Dedifferentiated amniotic fluid mesenchymal stem cell (primary cell): ENCODE data around the gene AANAT.

Source experiments
- DNase-seq: peaks from one replicate; pipeline ENCODE4 v3.0.0-alpha.2; 2016; ENCODE audit errors: extremely low spot score

Gene AANAT

GRCh38 chr17:76467366-76467765 is at the start of gene AANAT:
TSS of gene AANAT (plus strand) at chr17:76467603. CDS start at chr17:76468747, 1,144 bp downstream.
- DNase-seq: no peak

GRCh38 chr17:76419576-76420260 is 47.7 kb upstream of the AANAT start:
- DNase-seq: no peak

- no peak for DNase-seq
Measured at GRCh38 chr17:76420356-76421043, 46.9 kb upstream of the AANAT start.

GRCh38 chr17:76421044-76421407 is 46.4 kb upstream of the AANAT start:
- no peak for DNase-seq

GRCh38 chr17:76422406-76422805 is 45.0 kb upstream of the AANAT start:
- no peak for DNase-seq

GRCh38 chr17:76422860-76423259 is 44.5 kb upstream of the AANAT start:
- DNase-seq: no peak

GRCh38 chr17:76426853-76427252 is 40.5 kb upstream of the AANAT start:
- no peak for DNase-seq

GRCh38 chr17:76427501-76428231 is 39.7 kb upstream of the AANAT start:
- DNase-seq: no peak

- DNase-seq: no peak
Measured at GRCh38 chr17:76428511-76428910, 38.9 kb upstream of the AANAT start.

- no peak for DNase-seq
Measured at GRCh38 chr17:76431509-76431908, 35.9 kb upstream of the AANAT start.

- no peak for DNase-seq
Measured at GRCh38 chr17:76432004-76432403, 35.4 kb upstream of the AANAT start.

- no peak for DNase-seq
Measured at GRCh38 chr17:76432712-76433336, 34.6 kb upstream of the AANAT start.

GRCh38 chr17:76433693-76434092 is 33.7 kb upstream of the AANAT start:
- DNase-seq: no peak

- DNase-seq: no peak
Measured at GRCh38 chr17:76434870-76435269, 32.5 kb upstream of the AANAT start.

GRCh38 chr17:76435751-76436150 is 31.7 kb upstream of the AANAT start:
- no peak for DNase-seq

- no peak for DNase-seq
Measured at GRCh38 chr17:76437467-76438402, 29.7 kb upstream of the AANAT start.

- DNase-seq: no peak
Measured at GRCh38 chr17:76438906-76439305, 28.5 kb upstream of the AANAT start.

GRCh38 chr17:76439314-76439928 is 28.0 kb upstream of the AANAT start:
- DNase-seq: no peak

- DNase-seq: no peak
Measured at GRCh38 chr17:76440751-76441362, 26.5 kb upstream of the AANAT start.

GRCh38 chr17:76441686-76442340 is 25.6 kb upstream of the AANAT start:
- DNase-seq: no peak
